Suppressor macrophage treated with lipopolysaccharide for 4 hours (primary cell): Measurements from ENCODE around the gene ZNF136.

Experiments used
- DNase-seq: peaks from one replicate; pipeline ENCODE4 v3.0.0-alpha.2; 2020

Gene ZNF136

DNA sequence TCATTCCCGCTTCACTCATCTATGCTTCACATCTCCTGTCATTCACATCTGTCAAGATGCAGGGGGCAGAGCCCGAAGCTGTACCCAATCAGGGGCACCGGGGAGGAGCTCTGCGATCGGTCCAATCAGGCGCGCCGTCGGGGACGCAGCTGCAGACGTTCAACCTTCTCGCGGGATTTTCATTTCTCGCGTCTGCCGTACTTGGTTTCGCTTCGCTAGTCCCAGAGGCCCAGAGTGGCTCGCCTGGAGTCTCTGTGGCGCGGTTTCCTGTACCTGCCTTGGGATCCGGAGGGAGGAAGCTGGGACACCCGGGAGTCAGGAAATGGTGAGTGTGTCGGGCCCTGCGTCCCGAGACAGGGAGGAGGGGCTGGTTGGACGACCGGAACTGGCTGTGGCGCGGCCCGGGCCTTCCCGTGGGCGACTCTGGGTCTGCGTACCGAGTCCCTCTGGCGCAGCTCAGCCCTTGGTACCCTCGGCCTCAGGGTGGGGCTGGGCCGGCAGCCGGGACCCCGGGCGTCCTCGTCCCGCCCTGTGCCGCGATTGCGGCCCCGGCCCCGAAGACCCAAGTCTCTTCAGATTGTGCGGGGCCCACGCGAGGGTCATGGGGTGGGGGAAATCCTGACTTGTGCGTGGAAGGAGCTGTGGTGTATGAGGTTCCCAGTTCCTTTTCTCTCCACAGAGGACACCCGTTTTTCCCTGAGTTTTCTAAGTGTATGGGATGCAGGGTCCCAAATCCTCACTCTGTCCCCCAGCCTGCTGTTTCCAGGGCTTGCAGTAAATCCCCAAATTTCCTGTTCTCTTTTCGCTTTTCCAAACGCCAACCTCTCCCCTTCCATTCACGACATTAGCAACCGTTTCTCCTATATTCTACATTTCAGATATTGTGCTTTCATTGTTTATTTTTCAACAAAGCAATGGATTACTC is at the start of gene ZNF136:
ZNF136 (plus strand) TSS at position 215 of the 925 bp plus-strand sequence; CDS start at position 323, 108 bp downstream.
- DNase-seq = peak; percentile 98

DNA sequence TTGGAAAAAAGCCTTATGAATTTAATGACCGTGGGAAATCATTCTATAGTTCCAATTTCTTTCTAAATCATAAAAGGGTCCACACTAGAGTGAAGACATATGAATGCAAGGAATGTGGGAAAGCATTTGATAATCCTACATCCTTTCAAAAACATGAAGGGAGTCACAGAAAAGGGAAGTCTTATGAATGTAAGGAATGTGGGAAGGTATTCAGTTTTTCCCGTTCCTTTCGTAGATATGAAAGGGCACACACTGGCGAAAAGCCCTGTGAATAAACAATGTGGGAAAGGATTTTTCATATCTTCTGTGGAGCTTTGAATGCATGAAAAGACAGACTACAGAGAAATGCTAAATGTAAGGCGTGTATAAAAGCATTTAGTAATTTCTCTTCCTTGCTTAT is 49.8 kb upstream of the ZNF136 start:
- DNase-seq = no peak

DNA sequence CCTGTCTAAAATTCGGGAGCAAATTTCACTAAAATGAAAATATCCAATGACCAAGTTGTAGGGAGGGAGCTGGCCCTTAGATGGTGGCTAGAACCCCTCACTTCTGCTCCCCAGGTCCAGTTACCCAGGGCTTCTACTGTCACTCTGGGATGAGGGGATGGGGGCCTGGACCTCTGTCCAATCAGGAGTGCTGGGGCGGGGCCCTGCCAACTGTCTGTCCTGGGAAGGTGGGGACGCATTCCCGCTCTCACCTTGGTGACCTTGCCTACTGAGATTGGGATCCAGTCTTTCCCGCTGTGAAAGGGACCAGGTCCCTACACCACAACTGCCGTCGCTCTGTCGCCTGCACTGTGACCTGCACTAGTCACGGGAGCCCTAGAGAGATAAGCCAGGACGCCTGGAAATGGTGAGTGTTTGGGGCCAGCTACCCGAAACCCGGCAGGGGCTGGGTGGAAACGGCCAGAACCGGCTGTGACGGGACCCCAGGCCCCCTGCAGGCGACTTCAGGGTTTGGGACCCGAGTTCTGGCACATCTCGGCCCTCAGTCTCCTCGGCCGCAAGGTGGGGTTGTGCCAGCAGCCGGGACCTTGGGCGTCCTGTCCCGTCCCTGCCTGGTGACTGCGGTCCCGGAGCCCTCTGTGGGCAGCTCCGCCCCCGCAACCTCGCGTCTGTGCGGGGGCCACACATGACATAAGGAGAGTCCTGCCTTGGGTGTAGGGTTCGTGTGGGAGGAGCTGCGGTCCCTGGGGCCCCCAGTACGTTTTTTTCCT is 45.5 kb upstream of the ZNF136 start:
- DNase-seq = no peak

DNA sequence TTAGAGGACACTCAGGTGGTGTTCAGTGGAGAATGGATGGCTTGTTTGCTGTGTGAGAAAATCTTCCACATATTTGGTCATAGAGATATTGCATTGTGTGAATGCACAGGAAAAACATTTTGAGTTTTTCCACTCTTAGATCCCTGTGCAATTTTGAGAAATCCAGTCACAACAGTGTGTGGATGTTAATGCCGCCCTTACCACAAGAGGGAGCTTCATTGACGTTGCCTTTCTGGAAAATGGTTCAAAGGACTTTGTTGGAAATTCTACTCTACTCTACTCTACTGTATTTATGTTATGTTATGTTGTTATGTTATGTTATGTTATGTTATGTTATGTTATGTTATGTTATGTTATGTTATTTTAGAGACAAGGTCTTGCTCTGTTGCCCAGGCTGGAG is 36.2 kb upstream of the ZNF136 start:
- peak; percentile 26 for DNase-seq

DNA sequence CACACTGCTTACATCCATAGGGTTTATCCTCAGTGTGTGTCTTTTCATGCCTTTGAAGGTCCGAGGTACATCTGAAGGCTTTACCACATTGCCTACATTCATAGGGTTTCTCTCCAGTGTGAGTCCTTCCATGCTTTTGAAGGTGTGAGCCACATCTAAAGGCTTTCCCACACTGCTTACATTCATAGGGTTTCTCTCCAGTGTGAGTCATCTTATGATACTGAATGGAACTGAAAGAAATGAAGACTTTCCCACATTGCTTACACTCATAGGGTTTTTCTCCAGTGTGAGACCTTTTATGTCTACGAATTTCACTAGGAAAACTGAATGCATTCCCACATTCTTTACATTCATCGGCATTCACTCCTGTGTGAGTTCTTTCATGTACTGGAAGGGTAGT is 29.8 kb upstream of the ZNF136 start:
- no peak for DNase-seq

DNA sequence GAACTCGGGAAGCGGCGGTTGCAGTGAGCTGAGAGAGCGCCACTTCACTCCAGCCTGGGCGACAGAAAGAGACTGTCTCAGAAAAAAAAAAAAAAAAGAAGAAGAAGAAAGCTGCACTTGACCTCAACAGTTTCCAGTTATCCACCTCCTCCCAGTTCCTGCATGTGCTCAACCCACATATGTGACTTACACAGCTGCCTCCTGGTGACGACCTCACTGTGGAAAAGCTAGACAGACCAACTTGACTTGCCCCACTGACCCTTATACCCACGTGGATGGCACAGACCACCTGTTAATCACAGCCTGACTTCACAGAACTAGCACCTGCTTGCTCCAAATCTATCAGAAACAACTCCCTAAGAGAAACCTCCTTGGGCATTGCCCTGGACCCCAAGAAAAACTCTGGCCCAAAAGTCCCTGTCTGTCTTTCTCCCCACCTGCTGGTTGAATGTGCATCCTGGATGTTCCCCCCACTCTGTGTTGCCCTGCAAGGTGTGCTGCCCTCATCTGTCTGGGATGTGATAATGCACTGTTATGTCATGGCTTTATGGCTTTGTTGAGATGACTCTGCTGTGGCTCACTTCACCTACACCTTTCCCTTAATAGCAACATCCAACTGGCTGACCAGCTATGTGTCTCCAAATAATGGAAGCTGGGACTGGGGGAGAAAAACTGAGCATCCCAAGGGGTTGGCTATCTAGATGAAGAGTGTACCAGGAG is 25.5 kb upstream of the ZNF136 start:
- DNase-seq = peak; percentile 26

DNA sequence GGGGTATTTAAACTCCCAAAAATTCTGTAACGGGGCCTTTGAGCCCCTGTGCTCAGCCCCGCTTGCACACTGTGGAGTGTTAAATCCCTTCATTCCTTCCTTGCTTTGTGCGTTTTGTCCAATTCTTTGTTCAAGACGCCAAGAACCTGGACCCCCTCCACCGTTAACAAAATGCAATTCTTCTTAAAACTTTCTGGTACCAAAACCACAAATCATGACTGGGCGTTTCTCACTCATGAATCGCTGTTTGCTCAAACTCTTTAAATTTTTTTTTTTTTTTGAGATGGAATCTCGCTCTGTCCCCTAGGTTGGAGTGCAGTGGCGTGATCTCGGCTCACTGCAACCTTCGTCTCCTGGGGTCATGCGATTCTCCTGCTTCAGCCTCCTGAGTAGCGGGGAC is 23.6 kb upstream of the ZNF136 start:
- no peak for DNase-seq

DNA sequence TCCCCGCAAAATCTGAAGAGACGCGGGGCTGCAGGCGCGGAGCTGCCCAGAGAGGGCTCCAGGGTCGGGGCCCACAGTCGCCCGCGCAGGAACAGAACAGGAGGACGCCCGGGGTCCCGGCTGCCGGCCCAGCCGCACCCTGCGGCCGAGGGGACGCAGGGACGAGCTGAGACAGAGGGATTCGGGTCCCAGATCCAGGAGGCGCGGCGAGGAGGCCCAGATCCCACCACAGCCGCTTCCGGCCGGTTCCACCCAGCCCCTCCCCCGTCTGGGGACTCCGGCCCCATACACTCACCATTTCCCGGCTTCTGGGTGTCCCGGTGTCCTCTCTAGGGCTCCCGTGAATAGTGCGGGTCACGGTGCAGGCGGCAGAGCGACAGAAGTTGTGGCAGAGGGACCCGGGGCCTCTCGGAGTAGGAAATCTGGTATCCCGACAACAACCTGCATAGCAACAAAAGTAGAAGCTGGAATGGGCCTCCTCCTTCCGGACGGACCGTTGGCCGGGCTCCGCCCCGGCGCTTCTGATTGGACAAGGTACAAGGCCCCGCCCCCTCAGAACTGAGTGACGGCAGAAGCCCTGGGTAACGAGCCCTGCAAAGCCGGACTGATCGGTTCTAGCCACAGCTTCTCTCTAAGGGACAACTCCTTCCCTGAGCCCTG is 22.9 kb upstream of the ZNF136 start, which contains the start of gene ZNF20:
ZNF20 (minus strand) TSS at position 466 of the 660 bp plus-strand sequence; CDS start at position 298, 168 bp downstream.
- DNase-seq = peak; percentile 97

DNA sequence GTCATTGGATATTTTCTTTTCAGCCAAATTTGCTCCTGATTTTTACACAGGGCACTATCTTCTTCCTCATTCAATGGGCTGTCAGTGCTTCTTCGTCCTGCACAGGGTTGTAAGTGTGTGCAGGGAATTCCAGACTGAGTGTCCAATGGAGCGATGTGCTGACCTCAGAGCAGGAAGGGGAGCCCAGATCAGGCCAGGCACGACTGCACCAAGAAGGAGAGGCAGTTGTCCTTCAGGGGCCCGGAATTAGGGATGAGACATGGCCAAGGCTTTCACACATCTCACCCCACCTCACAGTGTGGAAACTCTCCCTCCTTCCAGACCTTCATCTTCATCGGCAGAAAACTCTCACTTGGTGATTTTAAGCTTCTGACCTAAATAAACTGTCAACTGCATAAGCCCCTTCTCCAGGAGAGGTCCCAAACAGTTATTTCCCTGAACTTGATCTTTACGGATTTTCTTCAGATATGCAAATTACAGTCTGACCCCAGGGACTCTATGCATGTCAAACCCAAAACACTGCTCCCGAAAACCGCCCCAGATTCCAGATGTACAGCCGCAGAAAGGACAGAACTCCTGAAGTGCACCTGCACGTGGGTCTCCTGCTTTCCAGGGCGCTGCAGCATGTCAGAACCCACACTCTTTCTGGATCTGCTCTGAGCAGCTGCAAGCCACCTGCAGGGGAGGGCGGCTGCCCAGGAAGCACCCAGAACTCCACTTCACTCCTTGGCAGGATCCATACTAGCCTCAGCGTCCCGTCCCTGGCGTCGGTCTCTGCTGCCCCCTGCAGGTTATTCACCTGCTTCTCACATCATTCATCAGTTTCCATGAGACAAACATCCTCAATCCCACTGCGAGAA is 22.1 kb upstream of the ZNF136 start:
- peak; percentile 91 for DNase-seq

DNA sequence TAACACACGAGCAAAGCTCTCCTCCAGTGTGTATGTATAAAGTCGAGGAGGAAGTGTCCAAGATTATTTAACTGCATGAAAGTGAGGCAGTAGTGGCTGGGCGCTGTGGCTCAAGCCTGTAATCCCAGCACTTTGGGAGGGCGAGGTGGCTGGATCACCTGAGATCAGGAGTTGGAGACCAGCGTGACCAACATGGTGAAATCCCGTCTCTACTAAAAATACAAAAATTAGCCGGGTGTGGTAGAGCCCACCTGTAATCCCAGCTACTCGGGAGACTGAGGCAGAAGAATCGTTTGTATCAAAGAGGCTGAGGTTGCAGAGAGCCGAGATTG is 21.5 kb upstream of the ZNF136 start:
- DNase-seq = no peak

DNA sequence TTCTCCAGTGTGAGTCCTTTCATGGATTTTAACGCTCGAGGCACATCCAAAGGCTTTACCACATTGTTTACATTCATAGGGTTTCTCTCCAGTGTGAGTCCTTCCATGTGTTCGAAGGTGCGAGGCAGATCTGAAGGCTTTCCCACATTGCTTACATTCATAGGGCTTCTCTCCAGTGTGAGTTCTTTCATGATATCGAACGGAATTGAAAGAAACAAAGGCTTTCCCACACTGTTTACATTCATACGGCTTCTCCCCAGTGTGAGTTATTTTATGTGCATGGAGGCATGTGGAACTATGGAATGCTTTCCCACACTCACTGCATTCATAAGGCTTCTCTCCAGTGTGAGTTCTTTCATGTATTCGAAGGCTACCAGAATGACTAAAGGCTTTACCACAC is 17.5 kb upstream of the ZNF136 start:
- no peak for DNase-seq

DNA sequence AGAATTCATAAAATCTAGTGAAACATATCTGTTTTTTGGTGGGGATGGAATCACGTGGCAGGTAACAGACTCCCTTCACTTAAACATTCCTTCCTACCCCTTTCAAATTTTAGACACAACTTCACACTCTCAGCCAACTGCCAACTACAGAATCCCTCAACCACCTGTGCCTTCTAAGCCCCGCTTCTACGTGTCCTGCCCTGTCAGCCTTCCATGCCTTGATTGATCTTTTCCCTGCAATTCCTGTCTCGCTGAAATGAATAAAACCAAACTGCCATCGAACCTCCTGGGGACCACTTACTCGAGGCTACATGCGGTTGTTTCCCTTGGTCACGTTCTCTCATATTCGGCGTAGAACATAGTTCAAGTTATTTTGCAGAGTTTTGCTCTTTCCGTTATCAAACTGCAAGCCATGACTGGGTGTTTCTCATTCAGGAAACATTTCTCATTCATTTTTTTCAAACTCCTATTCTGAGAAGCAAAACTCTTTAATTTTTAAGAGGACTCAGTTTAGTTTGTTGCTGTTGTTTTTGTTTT is 7.5 kb upstream of the ZNF136 start:
- DNase-seq = no peak

DNA sequence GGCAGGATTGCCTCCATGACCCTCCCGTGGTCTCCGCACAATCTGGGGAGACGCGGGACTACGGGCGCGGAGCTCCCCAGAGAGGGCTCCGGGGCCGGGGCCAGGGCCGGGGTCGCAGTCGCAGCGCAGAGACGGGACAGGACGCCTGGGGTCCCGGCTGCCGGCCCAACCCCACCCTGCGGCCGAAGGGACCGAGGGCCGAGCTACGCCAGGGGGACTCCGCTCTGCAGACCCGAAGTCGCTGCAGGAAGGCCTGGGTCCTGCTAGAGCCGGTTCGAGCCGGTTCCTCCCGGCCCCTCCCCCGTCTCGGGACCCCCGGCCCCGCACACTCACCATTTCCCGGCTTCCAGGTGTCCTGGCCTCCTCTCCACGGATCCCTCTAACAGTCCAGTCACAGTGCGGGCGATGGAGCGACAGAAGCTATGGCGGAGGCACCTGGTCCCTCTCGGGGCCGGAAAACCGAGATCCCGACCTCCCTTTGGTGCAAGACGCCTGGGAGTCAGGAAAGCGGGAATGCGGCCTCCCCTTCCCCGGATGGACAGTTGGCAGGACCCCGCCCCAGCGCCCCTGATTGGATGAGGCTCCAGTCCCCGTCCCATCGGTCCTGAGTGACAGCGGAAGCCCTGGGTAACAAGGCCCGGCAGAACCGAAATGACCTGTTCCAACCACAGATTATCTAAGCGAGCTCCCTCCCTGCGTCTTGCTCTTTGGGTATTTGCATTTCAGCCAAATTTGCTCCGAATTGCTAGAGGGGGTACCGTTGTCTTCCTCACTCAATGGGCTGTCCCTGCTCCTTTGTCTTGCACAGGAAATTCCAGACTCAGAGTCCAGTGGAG is 6.5 kb upstream of the ZNF136 start, which contains the start of gene ZNF625:
ZNF625 (minus strand) TSS at position 512 of the 836 bp plus-strand sequence; CDS start at position 336, 176 bp downstream.
- peak; percentile 76 for DNase-seq

DNA sequence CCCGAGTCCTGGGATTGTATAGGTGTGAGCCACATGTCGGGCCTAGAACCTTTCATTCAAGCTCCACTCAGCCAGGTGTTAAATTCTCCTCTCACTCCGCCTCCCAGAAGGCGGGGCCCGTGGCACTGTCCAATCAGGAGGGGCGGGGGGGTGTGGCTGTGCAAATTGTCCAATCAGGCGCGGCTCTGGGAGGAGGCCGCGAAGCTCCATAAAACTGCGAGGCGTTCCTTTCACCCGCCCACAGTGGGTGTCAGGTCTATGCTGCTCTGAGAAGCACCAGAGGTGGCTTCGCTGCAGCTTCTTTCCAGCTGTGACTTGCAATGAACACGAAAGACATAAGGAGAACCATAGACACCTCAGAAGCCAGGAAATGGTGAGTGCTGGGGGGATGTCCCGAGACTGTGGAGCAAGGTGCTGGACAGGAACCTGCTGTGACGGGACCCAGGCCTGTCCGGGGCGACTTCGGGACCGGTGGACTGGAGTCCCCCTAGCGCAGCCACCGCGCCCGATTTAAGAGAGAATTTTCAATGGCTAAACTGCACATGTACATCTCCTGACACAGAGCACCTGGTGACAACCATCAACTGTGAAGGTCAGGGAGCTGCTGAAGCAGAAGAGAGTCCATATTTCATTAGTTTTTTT is 3.0 kb upstream of the ZNF136 start:
- DNase-seq = no peak

DNA sequence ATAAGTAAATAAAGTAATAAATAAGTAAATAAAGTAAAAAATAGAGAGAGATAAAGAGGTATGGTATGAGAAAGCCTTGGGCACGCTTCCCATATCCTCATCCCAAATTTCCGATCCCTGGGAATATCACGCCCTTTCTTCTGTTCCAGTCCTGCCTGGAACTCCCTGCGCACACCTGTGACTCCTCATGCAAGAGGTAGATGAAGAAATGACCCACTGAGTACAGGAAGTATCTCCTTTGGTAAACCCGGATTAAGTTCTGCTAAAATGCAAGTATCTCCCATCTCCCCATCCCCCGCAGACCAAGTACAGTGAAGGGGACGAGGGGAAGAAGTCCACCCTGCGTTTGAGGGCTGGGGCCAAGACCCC is 399 bp upstream of the ZNF136 start:
- no peak for DNase-seq

DNA sequence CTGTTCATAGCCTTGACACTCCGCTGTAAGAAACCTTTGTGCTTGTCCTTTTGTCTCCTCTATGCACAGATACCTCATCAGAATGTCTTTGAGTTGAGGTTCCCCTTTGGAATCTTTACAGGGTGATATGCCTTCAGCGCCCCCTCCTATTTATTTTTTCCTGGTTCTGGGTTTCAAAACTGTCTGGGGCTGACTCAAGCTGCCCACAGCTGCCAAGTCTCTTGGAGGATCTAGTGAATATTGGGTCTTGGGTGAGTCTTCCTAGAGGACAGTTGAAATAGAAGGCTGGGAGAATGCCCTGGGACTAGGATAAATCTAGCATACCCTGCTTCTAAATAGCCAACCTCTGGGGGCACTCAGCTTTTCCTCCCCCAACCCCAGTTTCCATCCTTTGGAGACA is 930 bp downstream of the ZNF136 start:
- peak; percentile 44 for DNase-seq

DNA sequence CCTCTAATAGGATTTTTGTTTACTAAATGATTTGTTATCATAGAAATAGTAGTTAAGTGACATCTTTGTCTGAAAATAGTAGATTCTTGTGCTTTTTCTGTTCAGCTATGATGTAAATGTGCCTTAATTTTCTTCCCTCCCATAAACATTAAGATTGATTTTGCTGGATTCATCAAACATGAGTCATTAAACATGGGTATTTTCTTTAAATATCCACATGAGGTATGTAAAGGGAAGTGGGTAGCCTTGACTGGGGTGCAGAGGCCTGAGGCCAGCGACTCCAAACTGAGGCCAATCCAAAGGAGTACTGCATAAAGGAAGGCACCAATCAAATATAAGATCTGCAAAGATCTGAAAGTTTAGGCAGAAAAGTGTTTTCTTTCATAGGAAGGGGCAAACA is 3.7 kb downstream of the ZNF136 start:
- DNase-seq = peak; percentile 12

DNA sequence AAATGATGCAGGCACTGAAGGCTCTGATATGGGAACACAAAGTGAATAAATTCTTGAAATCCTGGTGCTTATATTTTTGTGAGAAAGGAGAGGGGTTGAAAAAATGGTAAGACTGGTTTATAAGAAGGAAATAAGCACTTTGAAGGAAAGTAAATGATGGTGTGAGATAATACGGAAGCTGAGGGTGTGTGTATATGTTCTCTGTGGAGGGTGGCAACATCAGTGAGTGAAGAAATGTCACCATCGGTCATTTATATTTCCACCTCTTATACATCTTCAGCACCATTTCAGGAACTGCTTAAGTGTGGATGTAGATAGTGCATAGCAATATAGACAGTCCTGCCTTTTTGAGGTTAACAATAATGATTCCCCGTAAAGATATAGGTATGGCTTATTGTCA is 17.5 kb downstream of the ZNF136 start:
- no peak for DNase-seq

DNA sequence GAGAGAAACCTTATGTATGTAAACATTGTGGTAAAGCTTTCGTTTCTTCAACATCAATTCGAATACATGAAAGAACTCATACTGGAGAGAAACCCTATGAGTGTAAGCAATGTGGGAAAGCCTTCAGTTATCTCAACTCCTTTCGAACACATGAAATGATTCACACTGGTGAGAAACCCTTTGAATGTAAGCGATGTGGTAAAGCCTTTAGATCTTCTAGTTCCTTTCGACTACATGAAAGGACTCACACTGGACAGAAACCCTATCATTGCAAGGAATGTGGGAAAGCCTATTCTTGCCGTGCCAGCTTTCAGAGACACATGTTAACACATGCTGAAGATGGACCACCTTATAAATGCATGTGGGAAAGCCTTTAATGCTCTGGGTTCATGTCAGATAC is 24.7 kb downstream of the ZNF136 start:
- DNase-seq = no peak
